HG02938 (cell line): ENCODE results near the gene OFD1.
"Not testable (repeated sequence)": the region's sequence is repeated elsewhere in the genome, so short reads cannot be mapped to it uniquely, and the experiment has no call there.

Experiments used
- ATAC-seq: cut with Tn5 transposase; IDR thresholded peaks from one replicate; pipeline ENCODE4 v1.9.1; 2021; ENCODE audit warnings: mild to moderate bottlenecking, moderate library complexity; ENCODE audit not compliant: unreplicated experiment

Gene OFD1

DNA sequence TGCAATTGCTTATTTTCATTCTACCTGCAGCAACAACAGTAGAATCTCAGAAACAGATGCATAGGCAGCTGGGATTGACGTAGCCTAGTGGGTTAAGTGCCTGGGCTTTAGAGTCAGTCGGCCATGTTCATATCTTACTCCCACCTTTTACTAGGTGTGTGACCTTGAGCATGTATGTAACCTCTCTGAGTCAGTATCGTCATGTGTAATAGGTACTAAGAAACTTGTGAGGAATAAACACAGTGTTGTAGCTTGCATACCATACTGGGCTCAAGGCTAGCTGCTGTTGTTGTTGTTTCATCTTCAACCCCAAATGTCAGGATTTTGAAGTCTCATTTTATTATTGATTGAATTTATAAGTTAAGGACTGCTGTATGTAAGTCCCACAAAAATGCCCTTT lies 31.4 kb upstream of the OFD1 start:
- no peak for ATAC-seq

DNA sequence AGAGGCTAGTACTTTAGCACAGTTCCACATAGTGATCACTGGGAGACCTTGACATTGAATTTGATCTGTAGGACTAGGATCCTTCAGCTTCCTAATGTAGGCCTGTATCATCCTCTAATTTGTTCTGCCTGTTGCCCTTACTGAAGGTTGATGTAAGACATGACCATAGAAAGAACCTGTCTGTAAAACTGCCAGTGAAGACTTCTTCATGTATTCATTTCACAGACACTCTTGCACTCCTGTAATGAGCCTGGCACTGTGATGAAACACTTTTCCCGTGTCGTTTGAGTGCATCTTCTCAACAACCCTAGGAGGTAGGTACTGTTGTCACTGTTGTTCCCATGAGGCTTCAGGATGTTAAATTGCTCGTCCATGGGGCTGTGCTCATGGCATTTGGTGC lies 31.0 kb upstream of the OFD1 start:
- no peak for ATAC-seq

DNA sequence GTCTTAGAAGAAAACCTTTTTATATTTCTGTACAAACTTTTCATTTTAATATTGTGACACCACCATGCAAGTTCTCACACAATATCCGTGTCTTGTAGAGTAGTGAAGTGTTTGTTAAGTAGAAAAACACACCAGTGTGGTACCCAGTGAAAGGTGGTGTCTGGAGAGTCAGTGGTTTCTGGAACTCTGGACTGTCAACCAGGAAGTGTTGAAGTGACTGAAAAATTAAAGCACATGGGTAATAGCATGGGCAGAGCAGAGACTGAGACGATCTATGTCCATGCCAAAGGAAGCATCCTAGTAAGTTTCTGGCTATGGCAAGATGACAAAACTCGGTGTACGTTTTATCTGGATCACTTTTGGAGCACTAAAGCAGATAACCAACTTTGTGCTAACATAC lies 23.4 kb upstream of the OFD1 start:
- ATAC-seq, result no peak

DNA sequence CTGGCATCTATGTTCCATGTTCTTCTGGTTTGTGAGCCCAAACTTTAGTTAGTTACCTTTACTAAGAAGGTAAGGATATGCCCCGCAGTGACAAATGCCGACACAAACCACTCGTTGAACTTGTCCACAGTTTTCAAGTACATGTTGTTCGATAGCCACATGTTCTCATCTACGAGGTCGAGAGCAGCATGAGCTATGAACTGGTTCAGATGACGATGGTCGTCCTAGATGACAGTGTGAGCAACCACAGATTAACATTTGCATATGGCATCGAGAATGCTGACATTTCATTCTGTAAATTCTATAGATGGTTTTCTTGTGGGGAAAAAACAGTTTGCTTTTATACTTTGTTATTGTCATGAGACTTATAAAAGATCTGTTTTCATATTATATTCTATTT lies 18.1 kb upstream of the OFD1 start:
- no peak for ATAC-seq

DNA sequence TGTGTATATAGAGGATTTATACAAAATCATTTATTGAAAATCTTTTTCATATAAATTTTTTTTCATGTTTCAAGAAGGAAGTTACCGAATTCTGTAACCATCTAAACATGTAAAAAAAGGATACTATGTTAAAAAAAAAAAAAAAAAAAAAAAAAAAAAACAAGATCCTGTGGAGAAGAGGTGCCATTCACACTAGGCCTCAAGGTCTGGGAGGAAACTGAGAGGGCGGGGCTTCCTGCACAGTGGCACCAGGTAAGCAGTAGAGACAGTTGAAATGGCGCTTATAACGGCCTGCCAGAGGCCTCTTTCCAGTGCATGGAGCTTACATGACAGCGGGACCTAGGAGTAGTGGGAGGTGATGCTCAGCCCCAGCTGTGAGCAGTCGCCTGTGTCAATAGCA lies 17.6 kb upstream of the OFD1 start:
- ATAC-seq, result no peak

DNA sequence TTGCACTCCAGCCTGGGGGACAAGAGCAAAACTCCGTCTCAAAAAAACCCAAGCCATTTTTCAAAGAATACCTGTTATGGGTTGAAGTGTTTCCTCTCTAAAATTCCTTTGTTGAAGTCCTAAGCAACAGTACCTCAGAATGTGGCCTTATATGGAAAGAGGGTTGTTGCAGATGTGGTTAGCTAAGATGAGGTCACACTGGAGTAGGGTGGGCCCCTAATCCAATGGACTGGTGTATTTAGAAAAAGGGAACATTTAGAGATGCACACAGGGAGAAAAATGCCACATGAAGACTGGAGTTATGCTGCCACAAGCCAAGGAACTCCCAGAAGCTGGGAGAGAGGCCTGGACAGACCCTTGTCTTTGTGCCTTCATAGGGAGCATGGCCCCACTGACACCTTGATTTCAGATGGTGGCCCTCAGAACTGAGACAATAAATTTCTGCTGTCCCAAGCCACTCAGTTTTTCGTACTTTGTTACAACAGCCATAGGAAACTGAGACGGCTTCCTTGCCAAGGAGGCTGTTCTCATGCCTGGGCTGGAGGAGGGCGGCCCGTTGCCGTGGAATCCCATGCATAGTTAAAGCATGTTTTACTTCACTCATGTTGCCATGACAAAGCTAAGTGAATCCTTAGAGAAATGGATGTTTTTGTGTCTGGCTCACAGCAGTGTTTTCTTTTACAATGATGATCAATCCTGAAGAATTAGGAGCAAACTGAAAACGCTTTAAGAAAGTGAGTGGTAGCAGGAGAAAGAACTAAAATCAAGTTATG lies 16.7 kb upstream of the OFD1 start:
- no peak for ATAC-seq

DNA sequence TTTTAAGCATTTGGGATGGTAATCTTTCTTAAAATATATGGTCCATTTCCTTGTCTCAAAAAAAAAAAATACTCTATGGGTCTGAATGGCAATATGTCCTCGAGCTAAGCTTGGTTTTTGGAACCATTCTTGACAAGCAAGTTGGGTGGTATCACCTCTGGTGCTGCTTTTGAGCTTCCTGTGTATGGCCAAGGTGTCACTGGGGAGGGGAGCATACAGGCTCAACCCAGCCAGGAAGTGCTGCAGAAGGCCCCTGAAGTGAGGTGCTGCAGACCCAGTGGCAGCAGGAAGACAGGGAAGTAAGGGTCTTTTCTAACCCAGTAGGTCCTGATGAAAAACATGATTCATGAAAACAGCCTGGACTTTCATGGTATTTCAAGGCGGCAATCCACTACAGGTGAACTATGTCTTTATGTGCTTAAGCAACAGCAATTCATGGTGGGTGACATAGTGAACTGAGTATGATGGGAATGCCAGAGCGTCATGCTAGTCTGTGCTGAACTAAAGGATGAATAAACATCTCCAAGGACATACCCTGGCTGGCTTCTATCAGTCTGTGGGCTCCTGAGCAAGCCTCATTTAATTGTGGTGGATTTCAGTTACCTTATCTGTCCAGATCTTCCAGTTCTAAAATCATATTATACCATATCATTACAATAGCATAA lies 15.2 kb upstream of the OFD1 start:
- ATAC-seq, result no peak

DNA sequence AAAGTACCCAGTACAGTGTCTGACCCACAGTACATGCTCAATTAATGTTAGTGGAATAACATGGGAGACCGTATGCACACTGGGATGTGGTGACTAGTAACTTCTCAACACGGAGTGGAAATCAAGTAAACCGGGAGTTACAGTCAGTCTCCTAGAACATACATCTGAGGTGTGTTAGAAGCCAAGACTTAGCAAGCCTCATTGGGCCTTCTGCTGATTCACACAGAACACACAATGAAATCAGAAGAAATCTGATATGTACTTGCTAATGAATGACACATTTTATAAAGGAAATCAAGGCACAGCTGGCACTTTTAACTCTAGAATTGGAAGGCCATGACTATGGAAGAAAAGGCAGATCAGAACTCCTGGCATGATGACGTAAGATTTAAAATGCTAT lies 13.2 kb upstream of the OFD1 start:
- ATAC-seq, result no peak

DNA sequence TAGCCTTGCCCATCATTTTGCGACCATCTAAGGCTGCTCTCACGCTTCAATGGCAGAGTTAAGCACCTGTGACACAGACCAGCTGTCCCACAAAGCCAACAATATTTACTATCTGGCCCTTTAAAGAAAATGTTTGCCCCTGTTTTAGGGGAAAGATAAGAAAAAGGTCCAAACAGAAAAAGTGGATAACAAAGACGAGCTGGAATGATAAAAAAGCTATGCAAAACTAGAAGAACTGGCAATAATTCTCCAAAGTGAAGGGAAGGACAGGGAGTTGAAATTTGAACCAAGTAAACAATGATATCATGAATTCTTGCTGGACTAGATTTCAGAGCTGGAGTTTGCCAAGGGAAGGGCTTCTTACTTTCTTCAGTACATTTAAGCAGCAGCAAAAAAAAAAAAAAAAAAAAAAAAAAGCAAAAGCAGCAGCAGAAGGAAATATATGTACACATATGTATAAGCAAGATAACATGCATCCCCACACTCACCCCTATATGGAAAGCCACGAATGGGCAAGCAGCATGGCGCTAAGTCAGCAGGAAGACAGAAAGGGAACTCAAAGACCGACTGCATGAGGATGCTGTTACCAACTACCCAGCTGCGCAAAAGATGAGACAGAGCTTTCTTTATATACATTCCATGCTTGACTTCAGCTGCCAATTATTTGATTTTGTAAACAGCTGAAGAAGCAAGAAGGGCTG lies 12.6 kb upstream of the OFD1 start:
- no peak for ATAC-seq

DNA sequence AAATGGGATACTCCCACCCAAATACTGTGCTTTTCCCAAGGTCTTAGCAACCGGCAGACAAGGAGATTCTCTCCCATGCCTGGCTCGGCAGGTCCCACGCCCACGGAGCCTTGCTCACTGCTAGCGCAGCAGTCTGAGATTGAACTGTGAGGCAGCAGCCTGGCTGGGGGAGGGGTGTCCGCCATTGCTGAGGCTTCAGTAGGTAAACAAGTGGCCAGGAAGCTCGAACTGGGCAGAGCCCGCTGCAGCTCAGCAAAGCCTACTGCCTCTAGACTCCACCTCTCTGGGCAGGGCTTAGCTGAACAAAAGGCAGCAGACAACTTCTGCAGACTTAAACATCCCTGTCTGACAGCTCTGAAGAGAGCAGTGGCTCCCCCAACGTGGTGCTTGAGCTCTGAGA lies 9.7 kb upstream of the OFD1 start:
- ATAC-seq, result not testable (repeated sequence)

DNA sequence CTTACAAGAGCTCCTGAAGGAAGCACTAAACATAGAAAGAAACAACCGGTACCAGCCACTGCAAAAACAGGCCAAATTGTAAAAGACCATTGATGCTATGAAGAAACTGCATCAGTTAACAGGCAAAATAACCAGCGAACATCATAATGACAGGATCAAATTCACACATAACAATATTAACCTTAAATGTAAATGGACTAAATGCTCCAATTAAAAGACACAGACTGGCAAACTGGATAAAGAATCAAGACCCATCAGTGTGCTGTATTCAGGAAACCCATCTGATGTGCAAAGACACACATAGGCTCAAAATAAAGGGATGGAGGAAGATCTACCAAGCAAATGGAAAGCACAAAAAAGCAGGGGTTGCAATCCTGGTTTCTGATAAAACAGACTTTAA lies 8.0 kb upstream of the OFD1 start:
- not testable (repeated sequence) for ATAC-seq

DNA sequence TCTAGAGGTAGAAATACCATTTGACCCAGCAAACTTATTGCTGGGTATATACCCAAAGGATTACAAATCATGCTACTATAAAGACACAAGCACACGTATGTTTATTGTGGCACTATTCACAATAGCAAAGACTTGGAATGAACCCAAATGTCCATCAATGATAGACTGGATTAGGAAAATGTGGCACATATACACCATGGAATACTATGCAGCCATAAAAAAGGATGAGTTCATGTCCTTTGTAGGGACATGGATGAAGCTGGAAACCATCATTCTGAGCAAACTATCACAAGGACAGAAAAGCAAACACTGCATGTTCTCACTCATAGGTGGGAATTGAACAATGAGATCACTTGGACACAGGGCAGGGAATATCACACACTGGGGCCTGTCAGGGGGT lies 4.0 kb upstream of the OFD1 start:
- not testable (repeated sequence) for ATAC-seq

DNA sequence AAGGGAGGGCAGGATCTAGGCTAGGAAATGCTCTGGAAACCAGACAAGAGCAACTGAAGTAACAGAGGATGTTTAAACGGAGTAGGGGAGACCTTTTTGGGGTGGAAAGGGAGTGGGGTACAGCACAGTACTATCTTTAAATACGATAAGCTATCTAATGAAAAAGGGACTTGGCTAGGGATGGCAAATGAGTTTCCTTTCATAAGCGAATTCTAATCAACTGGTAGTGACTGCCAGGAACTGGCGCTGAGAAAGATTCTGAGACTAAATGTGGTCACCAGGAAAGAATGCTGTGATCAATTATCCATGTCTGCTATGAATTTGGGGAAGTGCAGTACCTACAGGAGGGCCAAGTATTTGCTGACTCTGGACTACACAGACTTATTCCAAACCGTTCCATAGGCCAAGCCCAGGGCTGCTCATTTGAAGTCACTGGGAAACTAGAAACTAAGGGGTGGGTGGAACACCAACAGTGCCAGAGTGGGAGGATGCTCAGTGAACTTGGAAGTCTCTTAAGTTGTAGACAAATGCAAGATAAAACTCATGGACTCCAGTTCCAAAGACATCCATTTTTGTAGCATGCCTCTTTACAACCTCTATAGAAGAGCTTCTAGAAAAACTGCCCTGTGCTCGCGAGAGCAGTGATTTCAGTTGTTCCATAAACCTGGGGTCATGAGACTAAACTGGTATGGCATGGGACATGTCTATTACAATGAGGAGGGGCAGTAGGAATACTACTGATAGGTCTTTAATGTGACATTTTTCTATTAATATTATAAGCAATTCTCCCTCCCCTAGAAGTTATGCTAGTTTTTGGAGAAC lies 2.1 kb upstream of the OFD1 start:
- no peak for ATAC-seq

DNA sequence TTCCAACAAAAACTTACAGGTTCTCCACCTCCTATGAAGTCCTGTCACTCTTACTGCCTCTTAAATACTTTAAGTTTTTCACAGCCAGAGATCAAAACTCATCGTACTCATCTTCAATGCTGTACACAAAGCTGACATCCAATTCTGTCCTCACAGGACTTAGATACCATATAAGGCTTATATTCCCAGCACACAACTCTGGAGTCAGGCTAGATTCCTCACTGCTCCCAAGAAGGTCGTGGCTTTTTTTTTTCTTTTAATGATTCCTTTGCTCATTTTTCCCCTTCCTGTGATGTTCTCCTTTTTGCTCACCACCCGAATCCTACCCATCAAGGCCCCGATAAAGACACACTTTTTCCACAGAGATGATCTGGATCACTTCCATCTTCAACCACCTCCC lies 1.0 kb upstream of the OFD1 start:
- ATAC-seq, result no peak

DNA sequence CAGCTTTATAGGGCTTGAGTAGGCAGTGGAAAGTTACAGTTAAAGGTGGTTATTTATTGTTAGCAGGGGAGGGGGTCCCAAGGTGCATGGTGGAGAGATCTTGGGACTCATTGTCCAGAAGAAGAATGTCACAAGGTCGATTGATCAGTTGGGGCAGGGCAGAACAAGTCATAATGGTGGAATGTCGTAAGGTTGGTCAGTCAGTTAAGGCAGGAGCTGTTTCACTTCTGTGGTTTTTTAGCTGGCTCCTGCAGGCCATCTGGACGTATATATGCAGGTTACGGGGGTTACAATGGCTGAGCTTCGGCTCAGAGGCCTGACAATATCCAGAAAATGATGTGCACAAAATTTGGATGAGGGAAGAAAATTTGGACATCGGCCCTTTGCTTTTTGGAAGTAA lies 7.1 kb downstream of the OFD1 start:
- no peak for ATAC-seq

DNA sequence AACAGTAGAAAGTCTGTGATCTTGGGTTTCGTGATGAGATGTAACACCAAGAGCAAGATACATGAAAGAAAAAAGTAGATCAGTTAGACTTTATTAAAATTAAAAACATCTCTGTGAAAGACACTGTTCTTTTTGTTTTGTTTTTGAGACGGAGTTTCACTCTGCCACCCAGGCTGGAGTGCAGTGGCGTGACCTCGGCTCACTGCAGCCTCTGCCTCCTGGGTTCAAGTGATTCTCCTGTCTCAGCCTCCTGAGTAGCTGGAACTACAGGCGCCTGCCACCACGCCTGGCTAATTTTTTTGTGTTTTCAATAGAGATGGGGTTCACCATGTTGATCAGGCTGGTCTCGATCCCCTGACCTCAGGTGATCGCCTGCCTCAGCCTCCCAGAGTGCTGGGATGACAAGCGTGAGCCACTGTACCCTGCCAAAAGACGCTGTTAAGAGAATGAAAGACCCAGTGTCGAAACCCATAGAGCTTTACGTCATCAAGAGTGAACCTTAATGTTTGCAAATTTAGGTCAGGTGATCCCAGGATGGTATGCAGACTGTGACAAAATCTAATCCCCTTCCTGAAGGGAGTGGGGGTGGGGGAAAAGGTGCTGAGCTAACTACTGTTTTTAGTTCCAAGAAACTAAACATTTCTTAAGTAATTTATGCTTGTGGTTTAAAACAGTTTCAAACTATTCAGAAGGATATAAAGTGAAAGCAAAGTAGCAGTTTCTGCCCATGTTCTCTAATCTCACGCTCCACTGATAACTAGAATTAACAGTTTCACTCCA lies 8.0 kb downstream of the OFD1 start:
- peak; percentile 89 for ATAC-seq

DNA sequence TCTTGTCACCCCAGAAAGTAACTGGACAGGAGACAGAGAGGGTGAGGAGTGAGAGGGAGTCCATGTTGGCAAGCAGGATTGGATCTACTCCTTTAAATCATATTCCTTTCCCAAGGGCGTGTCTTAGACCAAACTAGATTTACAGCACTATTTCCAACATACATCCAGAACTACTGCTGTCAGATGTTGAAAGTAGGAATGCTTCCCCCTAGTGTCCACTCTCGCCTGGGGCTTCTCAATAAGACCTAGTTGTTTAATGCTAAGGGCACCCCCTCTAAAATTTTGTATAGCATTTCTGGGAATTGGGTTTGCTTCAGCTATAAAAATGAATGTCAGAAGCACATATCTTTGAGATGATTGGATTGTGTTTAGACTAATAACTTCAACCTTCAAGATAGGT lies 13.3 kb downstream of the OFD1 start:
- ATAC-seq, result no peak

DNA sequence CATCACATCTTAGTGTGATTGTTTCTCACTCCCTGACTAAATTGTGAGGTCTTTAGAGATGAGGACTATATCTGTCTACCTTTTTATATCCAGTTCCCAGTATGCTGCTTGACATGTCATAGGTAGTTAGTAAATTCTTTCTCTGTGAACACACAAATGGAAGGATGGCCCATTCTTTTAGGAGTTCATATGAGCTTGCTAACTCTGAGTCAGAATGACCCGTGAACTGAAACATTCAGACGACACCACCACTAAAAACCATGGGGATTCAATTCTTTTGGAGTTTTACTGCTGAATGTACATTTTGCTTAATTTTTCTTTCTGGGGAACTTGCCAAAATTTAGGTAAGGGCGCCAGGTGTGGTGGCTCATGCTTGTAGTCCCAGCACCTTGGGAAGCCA lies 13.9 kb downstream of the OFD1 start:
- ATAC-seq, result no peak

DNA sequence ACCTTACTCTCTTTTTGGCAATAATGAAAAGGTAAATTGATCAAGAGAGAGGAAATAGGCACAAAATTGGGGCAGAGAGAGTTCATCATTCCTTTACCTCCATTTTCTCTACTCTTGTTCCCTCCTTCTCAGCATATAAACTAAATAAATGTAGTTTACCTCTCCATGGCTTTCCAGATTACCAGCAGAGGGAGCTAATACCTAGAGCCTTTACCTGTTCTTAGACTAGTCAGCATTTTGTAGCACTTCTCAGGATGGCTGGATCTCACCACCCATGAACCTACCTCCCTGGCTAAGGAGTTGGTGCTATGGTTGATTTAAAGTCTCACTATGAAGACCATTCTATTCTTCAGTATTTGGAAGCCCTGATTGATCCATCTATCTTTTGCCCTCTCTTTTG lies 15.7 kb downstream of the OFD1 start:
- ATAC-seq, result no peak

DNA sequence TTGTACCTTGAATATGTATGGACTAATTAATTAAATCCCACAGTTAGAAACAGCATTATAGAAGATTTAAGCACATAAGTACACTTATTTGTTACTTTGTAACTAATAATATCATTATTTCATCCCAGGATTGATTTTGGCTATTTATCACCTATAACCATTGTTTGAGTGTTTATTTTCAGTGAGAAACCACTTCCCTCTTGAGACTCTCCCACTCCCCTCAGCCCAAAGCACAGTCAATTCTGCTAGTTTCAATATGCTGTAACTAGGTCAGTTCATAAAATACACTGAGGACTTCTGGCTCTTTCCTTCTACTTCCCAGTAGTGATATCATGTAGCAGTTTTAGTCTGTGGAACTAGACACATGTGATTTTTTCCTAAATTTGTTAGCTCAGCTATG lies 16.3 kb downstream of the OFD1 start:
- no peak for ATAC-seq

DNA sequence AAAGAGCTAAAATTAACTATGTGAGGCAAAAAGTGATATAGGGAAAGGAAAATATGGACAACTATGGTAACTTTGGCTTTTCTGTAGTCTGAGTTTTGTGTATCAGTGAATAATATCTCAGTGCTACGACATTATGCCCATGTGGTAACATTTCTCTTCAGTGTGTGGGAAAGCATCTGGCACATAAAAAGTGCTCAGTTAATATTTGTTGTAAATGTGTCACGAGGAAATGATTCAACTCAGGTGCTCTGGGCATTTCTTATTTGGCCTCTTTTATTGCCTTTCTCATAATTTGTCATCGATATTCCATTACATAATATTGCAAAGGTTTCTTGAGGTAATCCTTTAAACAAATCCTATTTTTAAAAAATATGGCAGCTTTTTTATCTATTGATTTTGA lies 17.6 kb downstream of the OFD1 start:
- ATAC-seq, result no peak
